Activated naive CD8-positive, alpha-beta T cell treated with anti-CD3 and anti-CD28 coated beads, Interleukin-2, amount 10 ng/mL, durations not matched to agents 7 days and 5 days (primary cell): ENCODE results near the gene ATP8A2. TPM values are rescaled to one million over a fixed set of nuclear protein-coding genes. Genes with fewer than 3 reads are reported as not detected.
A peak's percentile ranks its signal among the peaks of the same experiment; 100 is the strongest.

ENCODE experiments used
- ATAC-seq: fragments of 150-1000 bp; cut with Tn5 transposase; one replicate; pipeline ENCODE4 v1.10.0; 2021; ENCODE audit warnings: low read depth, moderate library complexity
- POLR2A ChIA-PET: fragments of 350-600 bp; sonication (Branson Sonifier 250); formaldehyde crosslinking; loops from one replicate; lab custom pipeline; 2021; ENCODE audit warnings: antibody characterized with exemption; lab: Charles Lee
- DNase-seq: peaks from one replicate; pipeline ENCODE4 v3.0.0; 2021
- H3K27ac Mint-ChIP-seq: one replicate; pipeline ENCODE4 v1.8.0; 2022; ENCODE audit warnings: mild to moderate bottlenecking, mixed read lengths
- H3K27me3 Mint-ChIP-seq: one replicate; pipeline ENCODE4 v1.8.0; 2022; ENCODE audit warnings: mild to moderate bottlenecking, moderate library complexity, mixed read lengths
- H3K36me3 Mint-ChIP-seq: one replicate; pipeline ENCODE4 v1.8.0; 2021; ENCODE audit warnings: mild to moderate bottlenecking, mixed read lengths
- H3K4me1 Mint-ChIP-seq: one replicate; pipeline ENCODE4 v1.8.0; 2021; ENCODE audit warnings: mixed read lengths
- H3K4me3 Mint-ChIP-seq: one replicate; pipeline ENCODE4 v1.8.0; 2022; ENCODE audit warnings: mild to moderate bottlenecking, moderate library complexity, mixed read lengths
- H3K9me3 Mint-ChIP-seq: one replicate; pipeline ENCODE4 v1.8.0; 2021; ENCODE audit warnings: mixed read lengths
- total RNA-seq, 2 experiments: library from RNA; stranded (reverse); gene quantifications; one replicate each; pipeline ENCODE4 v1.2.3, GENCODE V29; 2021

ATP8A2 gene
- total RNA-seq, 2 experiments from 2014 or later: 1.4 to 1.7 TPM

GRCh38 chr13:26022538-26023292, 650.9 kb downstream of the ATP8A2 start:
- ATAC-seq (no peak), DNase-seq (no peak)
- Mint-ChIP-seq H3K36me3 (peaks cover 12% of the 10 kb centered on the region), H3K4me1 (peaks cover 7% of the 10 kb centered on the region), H3K4me3 (no peak overlapping the region), H3K27me3 (peaks cover 5% of the 10 kb centered on the region), H3K9me3 (peaks cover 2% of the 10 kb centered on the region), H3K27ac (no peak overlapping the region)
- POLR2A ChIA-PET: no interaction called here

GRCh38 chr13:26024558-26024957, 652.8 kb downstream of the ATP8A2 start:
- POLR2A ChIA-PET: no interaction called here
- Mint-ChIP-seq H3K36me3 (peaks cover 12% of the 10 kb centered on the region), H3K4me1 (peaks cover 1% of the 10 kb centered on the region), H3K27me3 (peaks cover 5% of the 10 kb centered on the region), H3K4me3 (no peak overlapping the region), H3K27ac (no peak overlapping the region), H3K9me3 (peaks cover 2% of the 10 kb centered on the region)
- ATAC-seq: no peak
- no peak for DNase-seq

DNA sequence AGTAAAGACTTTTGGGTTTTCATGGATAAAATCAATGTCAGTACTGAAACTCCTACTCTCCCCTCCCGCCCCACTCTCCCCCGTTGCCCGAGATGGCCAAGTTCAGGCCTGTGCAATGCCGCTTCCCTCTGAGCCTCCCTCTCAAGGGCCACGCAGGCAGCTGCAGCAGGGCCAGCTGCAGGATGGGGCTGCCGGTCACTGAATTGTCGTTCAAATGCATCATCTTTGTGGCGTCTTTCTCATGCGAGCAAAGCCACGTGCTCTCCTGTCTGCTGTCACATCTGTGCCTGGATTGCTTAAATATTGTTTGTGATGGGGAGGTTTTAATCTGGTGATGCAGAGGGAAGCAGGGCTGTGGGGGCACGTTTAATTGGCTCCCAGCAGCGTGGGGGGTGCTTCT, 653.4 kb downstream of the ATP8A2 start:
- Mint-ChIP-seq H3K36me3 (peaks cover 9% of the 10 kb centered on the region), H3K27ac (no peak overlapping the region), H3K9me3 (peaks cover 2% of the 10 kb centered on the region), H3K27me3 (peaks cover 5% of the 10 kb centered on the region), H3K4me1 (no peaks in the 10 kb centered on the region), H3K4me3 (no peak overlapping the region)
- ATAC-seq (no peak), DNase-seq (no peak)
- POLR2A ChIA-PET: no interaction called here

DNA sequence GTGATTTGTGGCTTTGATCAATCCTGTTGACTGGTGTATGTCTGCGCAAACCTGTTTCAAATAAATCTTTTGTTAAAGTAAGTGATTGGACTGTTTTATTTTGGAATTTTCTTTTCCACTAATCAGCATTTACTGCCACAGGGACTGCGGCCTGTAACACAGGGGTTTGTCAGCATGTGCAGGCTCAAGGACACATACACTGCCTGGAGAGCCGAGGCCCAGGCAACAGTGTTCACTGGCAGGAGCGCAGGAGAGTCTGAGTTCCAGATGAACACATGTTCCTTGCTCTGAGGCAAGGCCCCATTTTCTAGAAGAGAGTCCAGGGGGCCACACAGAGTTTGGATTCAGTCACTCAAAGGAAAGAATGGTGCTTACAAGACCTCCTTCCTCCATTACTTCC, 654.0 kb downstream of the ATP8A2 start:
- Mint-ChIP-seq H3K4me3 (no peak overlapping the region), H3K36me3 (peaks cover 5% of the 10 kb centered on the region), H3K27me3 (peaks cover 5% of the 10 kb centered on the region), H3K4me1 (no peaks in the 10 kb centered on the region), H3K9me3 (peaks cover 4% of the 10 kb centered on the region), H3K27ac (no peak overlapping the region)
- POLR2A ChIA-PET: no interaction called here
- DNase-seq (no peak), ATAC-seq (no peak)

- Mint-ChIP-seq H3K27me3 (peaks cover 5% of the 10 kb centered on the region), H3K36me3 (peaks cover under 1% of the 10 kb centered on the region), H3K9me3 (peaks cover 5% of the 10 kb centered on the region), H3K4me1 (no peaks in the 10 kb centered on the region), H3K4me3 (no peak overlapping the region), H3K27ac (no peak overlapping the region)
- DNase-seq (no peak), ATAC-seq (no peak)
- POLR2A ChIA-PET: no interaction called here
These were observed 654.4 kb downstream of the ATP8A2 start for GRCh38 chr13:26026211-26026610.

- ATAC-seq (no peak), DNase-seq (no peak)
- no peaks in the 10 kb centered on the region for H3K4me1 Mint-ChIP-seq
- H3K36me3 Mint-ChIP-seq: no peaks in the 10 kb centered on the region
- no peak overlapping the region for H3K4me3 Mint-ChIP-seq
- peaks cover 5% of the 10 kb centered on the region for H3K9me3 Mint-ChIP-seq
- H3K27me3 Mint-ChIP-seq: peaks cover 1% of the 10 kb centered on the region
- POLR2A ChIA-PET: no interaction called here
- no peak overlapping the region for H3K27ac Mint-ChIP-seq
These were observed 657.9 kb downstream of the ATP8A2 start for GRCh38 chr13:26029581-26030136.

- POLR2A ChIA-PET: no interaction called here
- H3K4me3 Mint-ChIP-seq: no peak overlapping the region
These were observed 658.6 kb downstream of the ATP8A2 start for GRCh38 chr13:26030331-26030730.

DNA sequence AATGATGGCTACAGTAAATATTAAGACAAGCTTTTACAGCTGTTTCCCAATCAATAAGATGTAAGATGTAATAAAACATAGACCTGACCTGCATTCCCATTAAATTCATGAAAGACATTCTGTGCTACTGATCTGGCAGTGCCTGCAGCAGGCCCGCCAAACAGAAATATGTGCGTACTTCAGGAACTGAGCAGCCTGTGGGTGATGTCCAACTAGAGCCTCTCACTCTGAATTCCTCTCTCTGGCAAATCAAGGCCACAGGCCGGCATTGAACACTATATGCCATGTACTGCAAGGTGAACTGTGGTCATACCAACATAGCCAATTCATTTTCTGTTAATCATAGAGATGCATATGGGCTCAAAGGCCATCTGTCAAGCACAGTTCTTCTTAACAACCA, 662.2 kb downstream of the ATP8A2 start:
- DNase-seq (no peak), ATAC-seq (no peak)
- Mint-ChIP-seq H3K4me3 (no peak overlapping the region), H3K9me3 (peaks cover 5% of the 10 kb centered on the region), H3K27me3 (peaks cover 2% of the 10 kb centered on the region), H3K27ac (no peak overlapping the region), H3K36me3 (no peaks in the 10 kb centered on the region), H3K4me1 (no peaks in the 10 kb centered on the region)
- POLR2A ChIA-PET: no interaction called here

More at GRCh38 chr13:26030331-26030730, 658.6 kb downstream of the ATP8A2 start:
- Mint-ChIP-seq H3K4me1 (no peaks in the 10 kb centered on the region), H3K27ac (no peak overlapping the region), H3K36me3 (no peaks in the 10 kb centered on the region), H3K9me3 (peaks cover 4% of the 10 kb centered on the region), H3K27me3 (no peaks in the 10 kb centered on the region)
- DNase-seq (no peak), ATAC-seq (no peak)

GRCh38 chr13:26036383-26036782, 664.6 kb downstream of the ATP8A2 start:
- no peak for DNase-seq
- Mint-ChIP-seq H3K27ac (no peak overlapping the region), H3K9me3 (peaks cover 2% of the 10 kb centered on the region), H3K4me3 (no peak overlapping the region), H3K4me1 (no peaks in the 10 kb centered on the region), H3K36me3 (no peaks in the 10 kb centered on the region), H3K27me3 (peaks cover 5% of the 10 kb centered on the region)
- ATAC-seq: no peak
- POLR2A ChIA-PET: no interaction called here

GRCh38 chr13:26037302-26037701, 665.5 kb downstream of the ATP8A2 start:
- H3K4me1 Mint-ChIP-seq: peaks cover 2% of the 10 kb centered on the region
- H3K4me3 Mint-ChIP-seq: no peak overlapping the region
- peaks cover 8% of the 10 kb centered on the region for H3K27me3 Mint-ChIP-seq
- POLR2A ChIA-PET: no interaction called here
- H3K27ac Mint-ChIP-seq: no peak overlapping the region
- no peak for ATAC-seq
- H3K36me3 Mint-ChIP-seq: no peaks in the 10 kb centered on the region
- DNase-seq: no peak
- peaks cover 2% of the 10 kb centered on the region for H3K9me3 Mint-ChIP-seq

DNA sequence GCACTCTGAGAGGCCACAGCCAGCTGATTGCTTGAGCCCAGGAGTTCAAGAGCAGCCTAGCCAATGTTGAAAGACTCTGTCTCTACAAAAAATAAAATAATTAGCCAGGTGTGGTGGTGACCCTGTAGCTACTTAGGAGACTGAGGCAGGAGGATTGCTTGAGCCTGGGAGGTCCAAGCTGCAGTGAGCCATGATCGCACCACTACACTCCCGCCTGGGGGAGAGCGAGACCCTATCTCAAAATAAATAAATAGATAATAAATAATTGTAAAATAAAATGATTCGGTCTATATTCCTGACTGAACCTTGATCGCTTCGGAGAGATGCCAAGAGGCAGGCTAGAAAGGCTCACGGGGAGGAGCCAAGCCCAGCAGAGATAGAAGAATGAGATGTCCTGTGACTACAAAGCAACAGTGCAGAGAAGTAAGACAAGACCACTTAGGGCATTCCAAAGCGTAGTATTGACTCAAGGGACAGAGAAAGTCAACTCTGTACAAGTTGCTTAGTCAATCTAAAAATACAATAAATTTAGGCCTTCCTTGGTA, 667.2 kb downstream of the ATP8A2 start:
- Mint-ChIP-seq H3K27me3 (peaks cover 8% of the 10 kb centered on the region), H3K4me1 (peaks cover 3% of the 10 kb centered on the region), H3K36me3 (no peaks in the 10 kb centered on the region), H3K4me3 (no peak overlapping the region), H3K27ac (no peak overlapping the region), H3K9me3 (peaks cover 2% of the 10 kb centered on the region)
- POLR2A ChIA-PET: no interaction called here
- ATAC-seq (no peak), DNase-seq (no peak)

GRCh38 chr13:26041444-26041843, 669.7 kb downstream of the ATP8A2 start:
- H3K4me1 Mint-ChIP-seq: peaks cover 12% of the 10 kb centered on the region
- H3K4me3 Mint-ChIP-seq: no peak overlapping the region
- H3K27ac Mint-ChIP-seq: no peak overlapping the region
- no peaks in the 10 kb centered on the region for H3K36me3 Mint-ChIP-seq
- DNase-seq (no peak), ATAC-seq (no peak)
- POLR2A ChIA-PET: no interaction called here
- peaks cover 6% of the 10 kb centered on the region for H3K27me3 Mint-ChIP-seq
- H3K9me3 Mint-ChIP-seq: no peaks in the 10 kb centered on the region

GRCh38 chr13:26042785-26043184, 671.0 kb downstream of the ATP8A2 start:
- peaks cover 12% of the 10 kb centered on the region for H3K4me1 Mint-ChIP-seq
- POLR2A ChIA-PET: no interaction called here
- no peak overlapping the region for H3K4me3 Mint-ChIP-seq
- no peaks in the 10 kb centered on the region for H3K9me3 Mint-ChIP-seq
- no peak for DNase-seq
- ATAC-seq: no peak
- peaks cover 11% of the 10 kb centered on the region for H3K27me3 Mint-ChIP-seq
- peaks cover 2% of the 10 kb centered on the region for H3K36me3 Mint-ChIP-seq
- H3K27ac Mint-ChIP-seq: no peak overlapping the region

GRCh38 chr13:26045142-26045541, 673.4 kb downstream of the ATP8A2 start:
- no peak for DNase-seq
- H3K36me3 Mint-ChIP-seq: peaks cover 2% of the 10 kb centered on the region
- no peaks in the 10 kb centered on the region for H3K9me3 Mint-ChIP-seq
- ATAC-seq: peak; percentile 75
- peak overlapping the region; percentile 15 for H3K27ac Mint-ChIP-seq
- peak overlapping the region; percentile 53 for H3K4me3 Mint-ChIP-seq
- peaks cover 34% of the 10 kb centered on the region for H3K27me3 Mint-ChIP-seq
- peaks cover 23% of the 10 kb centered on the region for H3K4me1 Mint-ChIP-seq
- POLR2A ChIA-PET: no interaction called here
